GM21723 (cell line): ENCODE results near the gene HECW1.
"Not testable (repeated sequence)": the region's sequence is repeated elsewhere in the genome, so short reads cannot be mapped to it uniquely, and the experiment has no call there.

ENCODE experiments used
- ATAC-seq: cut with Tn5 transposase; IDR thresholded peaks from one replicate; pipeline ENCODE4 v1.9.1; 2021; ENCODE audit warnings: mild to moderate bottlenecking, moderate library complexity; ENCODE audit not compliant: unreplicated experiment

Gene HECW1

DNA sequence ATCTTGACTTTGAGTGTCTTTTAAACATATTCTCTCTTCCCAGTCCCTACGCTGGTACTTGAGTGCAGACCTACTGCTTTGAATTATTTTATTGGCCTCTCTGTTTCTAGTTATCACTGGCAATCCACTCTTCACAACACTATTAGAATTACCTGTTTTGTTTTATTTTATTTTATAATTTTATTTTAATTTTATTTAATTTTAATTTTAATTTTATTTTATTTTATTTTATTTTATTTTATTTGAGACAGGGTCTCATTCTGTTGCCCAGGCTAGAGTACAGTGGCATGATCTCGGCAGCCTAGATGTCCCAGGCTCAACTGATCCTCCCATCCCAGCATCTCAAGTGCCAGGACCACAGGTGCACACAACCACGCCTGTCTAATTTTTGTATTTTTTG, 477.3 kb downstream of the HECW1 start:
- no peak for ATAC-seq

DNA sequence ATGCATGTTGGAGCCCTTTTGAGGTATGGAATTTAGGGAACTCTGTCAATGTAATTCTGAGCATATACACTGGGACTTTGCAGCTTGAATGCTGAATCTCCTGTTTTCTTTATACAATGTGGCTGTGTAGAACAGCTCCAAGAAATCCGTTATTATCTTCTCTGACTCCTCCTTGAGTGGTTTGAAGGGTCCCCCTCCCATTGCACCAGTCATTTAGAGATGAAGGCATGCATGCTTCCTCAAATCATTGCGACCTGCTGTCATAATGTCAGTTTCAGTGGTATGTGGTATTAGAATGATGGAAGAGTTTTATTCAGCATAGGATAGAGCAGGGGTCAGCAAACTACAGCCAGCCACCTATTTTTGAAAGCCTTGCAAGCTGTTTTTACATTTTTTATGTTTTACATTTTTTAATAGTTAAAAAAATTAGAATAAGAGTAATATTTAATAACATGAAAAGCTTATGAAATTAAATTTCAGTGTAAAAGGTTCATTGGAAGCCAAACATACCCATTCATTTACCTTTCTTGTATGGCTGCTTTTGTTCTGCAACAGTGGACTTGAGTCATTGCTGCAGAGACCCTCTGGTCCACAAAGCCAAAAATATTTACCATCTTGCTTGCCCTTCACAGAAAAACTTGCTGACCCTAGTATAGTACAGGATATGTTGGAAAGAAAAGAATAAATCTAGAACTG, 478.6 kb downstream of the HECW1 start:
- peak; percentile 68 for ATAC-seq

DNA sequence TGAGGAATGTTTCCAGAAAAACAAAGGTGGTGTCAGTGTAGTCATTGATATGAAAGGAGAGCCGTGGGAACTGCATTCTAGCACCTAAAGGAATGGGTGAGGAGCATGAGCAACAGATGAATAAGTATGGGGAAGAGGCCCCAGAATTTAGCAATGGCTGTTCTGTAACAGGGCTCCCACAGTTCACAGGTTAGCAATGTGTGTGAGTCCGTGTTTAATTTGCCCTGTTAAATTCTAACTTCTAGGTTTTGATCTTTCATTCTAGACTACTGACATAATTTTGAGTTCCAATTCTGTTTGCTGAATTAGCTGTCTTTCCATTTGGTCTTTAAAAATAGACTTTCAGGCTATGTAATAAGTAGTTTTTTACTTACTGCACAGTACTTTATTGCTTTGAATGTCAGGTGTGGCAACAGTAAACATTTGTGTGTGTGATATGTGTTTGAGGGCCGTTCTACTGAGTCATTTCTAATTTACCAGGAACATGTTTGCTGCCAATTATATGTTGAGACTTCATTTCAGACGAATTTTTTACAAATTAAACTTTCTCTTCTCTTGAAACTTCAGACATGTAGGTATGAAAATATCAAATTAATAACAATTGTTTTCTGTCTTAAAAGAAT, 479.2 kb downstream of the HECW1 start:
- peak; percentile 18 for ATAC-seq

DNA sequence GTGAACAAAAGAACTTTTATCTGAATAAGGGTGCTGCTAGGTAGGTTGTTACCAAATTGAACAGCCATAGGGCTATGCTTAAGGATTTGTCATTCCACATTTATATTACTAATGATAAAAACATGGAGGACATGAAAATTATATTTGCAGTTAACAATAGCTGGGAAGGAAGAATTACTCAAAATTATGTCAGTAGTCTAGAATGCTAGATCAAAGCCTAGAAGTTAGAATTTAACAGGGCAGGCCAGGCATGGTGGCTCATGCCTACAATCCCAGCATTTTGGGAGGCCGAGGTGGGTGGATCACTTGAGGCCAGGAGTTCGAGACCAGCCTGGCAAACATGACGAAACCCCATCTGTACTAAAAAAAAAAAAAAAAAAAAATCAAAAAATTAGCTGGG, 479.9 kb downstream of the HECW1 start:
- ATAC-seq: no peak

DNA sequence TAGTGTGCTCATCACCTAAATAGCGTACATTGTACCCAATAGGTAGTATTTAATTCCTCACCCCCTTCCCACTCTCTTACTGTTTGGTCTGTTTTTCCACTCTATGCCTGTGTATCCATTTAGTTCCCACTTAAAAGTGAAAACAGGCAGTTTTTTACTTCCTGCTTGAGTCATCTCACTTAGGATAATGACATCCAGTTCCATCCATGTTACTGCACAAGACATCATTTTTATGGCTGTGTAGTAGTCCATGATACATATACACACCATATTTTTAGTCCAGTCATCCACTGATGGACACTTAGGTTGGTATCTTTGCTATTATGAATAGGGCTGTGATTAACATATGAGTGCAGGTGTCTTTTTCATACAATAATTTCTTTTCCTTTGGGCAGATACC, 480.6 kb downstream of the HECW1 start:
- ATAC-seq: no peak

DNA sequence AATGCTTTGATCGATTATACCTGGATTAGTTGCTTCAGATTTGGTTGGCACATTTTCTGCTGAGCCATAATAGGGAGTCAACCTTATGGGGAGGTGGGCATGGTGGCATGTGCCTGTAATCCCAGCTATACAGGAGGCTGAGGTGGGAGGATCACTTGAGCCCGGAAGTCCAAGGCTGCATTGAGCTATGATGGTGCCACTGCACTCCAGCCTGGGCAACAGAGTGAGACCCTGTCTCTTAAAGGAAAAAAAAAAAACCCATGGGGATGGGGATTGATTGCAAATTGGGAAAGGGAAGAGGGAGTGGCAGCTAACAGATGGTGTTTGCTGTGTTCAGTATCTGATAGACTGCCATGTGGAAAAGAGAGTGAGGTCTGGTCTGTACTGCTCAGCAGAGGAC, 481.6 kb downstream of the HECW1 start:
- ATAC-seq: no peak

DNA sequence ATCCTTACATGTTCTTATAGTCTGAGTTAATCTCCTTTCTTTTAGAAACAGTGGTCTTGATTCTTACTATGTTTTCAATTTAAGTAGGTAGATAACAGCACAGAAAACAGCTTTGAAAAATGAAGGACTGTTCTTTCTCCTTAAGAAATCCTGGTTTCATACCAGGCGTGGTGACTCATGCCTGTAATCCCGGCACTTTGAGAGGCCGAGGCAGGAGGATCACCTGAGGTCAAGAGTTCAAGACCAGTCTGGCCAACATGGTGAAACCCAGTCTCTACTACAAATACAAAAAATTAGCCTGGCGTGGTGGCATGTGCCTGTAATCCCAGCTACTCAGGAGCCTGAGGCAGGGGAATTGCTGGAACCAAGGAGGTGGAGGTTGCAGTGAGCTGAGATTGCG, 484.0 kb downstream of the HECW1 start:
- ATAC-seq: not testable (repeated sequence)

DNA sequence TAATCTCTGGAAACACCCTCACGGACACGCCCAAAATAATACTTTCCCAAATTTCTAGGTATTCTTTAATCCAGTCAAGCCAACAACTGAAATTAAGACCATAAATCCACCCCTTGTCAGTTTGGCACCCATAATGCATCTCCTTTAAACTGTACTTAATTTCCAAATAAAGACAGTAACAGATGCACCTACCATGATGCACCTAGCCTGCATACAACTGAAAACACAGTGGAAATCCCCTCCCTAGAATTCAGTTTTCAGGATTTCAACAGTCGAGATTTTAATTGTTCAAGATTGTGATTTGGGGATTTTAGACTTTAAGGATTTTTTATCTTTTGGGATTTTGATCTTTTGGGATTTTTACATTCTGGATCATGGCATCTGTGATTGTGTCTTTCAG, 487.6 kb downstream of the HECW1 start:
- no peak for ATAC-seq

DNA sequence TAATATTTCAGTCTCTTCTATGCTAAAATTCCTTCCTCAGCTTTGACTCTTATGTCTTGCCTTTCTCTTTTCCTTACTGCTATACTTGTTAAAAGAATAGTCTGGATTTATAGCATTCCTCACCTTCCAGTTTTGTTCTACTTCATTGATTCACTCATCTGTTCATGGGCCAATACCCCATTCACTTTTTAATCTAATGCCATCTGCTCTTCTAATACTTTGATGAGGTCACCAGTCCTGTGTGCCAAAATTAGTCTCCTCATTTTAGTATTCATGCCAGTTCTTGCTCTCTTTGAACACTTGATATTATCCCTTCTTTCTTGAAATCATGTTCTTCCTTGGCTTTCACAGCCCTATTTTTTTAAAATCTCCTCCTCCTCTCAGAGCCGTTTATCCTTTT, 489.8 kb downstream of the HECW1 start:
- ATAC-seq: no peak

DNA sequence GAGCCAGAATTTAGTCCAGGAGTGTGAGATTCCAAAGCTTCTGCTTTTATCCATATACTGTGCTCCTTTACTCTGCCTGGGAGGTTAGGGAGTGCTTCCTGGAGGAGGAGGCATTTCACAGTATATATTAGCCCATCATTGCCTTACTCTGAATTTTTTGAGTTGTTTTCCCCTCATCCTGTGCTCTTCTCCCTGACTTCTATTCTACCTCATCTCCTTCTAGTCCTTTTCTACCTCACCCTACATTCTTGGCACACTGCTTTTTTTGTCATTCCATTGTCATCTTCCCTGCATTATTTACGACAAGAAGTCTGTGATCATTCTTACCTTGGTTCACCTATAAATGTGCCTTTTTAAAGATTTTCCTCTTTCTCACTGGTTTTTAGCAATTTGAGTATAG, 491.8 kb downstream of the HECW1 start:
- no peak for ATAC-seq

DNA sequence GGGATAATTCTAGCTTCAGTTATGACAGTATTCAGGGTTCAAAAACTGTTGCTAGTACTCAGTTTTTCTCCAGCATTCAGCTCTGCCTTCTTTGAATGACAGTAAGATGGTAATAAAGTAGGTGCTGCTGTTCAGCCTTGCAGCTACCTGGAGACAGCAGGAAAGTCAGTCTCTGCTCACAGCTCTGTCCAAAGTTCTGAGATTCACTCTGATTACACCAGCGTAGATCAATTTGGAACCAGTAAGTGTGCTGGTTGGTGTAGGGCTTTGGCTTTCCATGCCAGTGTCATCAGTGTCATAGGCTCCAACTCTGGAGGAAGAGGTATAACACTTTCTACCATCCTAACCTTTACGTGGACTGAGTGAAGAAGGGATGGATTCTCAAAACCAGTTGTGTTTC, 496.6 kb downstream of the HECW1 start:
- no peak for ATAC-seq

DNA sequence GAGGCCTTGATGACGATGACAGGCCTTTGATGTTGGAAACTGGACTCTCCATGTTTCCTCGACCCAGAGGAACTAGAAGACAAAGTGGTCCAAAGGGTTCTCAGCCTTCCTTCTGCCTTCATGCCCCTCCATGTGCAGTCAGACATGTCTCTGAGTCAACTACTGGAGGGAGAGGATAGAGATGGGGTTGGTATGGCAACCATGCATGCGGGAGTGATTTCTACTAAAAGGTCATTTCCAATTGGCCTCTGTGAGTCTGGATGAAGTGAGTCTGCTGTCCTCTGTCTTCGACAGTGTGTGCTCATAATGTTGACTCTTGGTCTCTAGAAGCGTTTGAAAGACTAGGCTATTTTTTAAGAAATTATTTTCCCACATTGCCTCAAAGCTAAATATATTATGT, 499.7 kb downstream of the HECW1 start:
- no peak for ATAC-seq

DNA sequence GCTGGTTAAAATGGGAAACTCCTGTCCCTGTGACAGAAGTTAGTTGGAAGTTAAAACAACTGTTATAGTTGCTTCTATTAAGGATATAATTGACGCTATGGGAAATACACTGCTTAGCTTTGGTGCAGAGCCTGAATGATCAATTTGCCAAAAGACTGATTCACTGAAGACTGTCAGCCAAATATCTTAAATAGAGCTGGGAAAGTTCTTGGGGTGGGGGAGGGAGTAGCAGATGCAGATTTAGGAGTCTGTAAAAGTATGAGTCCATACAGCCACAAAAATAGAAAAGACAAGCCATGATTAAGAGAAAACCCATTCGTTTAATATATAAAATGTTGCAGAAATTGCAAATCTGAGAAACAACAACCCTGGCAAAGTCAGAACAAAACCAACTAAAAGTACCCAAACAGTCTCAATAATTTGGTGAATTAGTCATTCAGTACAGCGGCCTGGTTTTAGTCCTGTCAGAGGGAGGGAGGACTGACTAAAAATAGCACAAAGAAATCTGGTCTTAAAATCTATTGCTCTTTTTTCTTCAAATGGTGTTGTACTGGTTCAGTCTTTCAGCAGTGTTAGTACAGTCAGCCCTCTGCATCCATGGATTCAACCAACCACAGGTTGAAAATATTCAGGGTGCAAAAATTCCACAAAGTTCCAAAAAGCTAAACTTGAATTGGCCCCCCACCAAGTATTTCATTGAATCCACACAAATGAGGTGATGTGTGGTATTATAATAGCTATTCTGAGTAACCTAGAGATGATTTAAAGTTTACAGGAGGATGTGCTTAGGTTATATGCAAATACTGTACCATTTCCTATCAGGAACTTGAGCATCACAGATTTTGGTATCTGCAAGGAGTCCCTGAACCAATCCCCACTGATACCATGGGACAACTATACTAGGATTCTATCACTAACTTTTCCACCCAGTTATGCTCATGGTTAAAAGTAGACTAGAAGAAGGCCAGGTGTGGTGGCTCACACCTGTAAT, 500.4 kb downstream of the HECW1 start:
- peak; percentile 84 for ATAC-seq
